H9 (cell line): ENCODE results near the gene DUSP16. TPM values are rescaled to one million over a fixed set of nuclear protein-coding genes. Genes with fewer than 3 reads are reported as not detected.

Experiments used
- DNase-seq: peaks from one replicate; pipeline ENCODE4 v3.0.0-alpha.2; 2017
- H2AFZ ChIP-seq: one replicate; pipeline ENCODE4 v1.6.1; 2013; ENCODE audit warnings: mild to moderate bottlenecking, low read length, control low read depth, moderate library complexity
- H2AK5ac ChIP-seq: 2 replicates; pipeline ENCODE4 v1.6.1; 2013; ENCODE audit warnings: low read length, control low read depth, mixed read lengths; ENCODE audit not compliant: insufficient read length
- H2BK120ac ChIP-seq: one replicate; pipeline ENCODE4 v1.6.1; 2013; ENCODE audit warnings: low read depth, mild to moderate bottlenecking, low read length, control low read depth, inconsistent platforms; ENCODE audit not compliant: poor library complexity, severe bottlenecking
- H2BK12ac ChIP-seq: 2 replicates; pipeline ENCODE4 v1.6.1; 2013; ENCODE audit warnings: low read length, control low read depth, mixed read lengths, low read depth; ENCODE audit not compliant: insufficient read length
- H2BK15ac ChIP-seq: 2 replicates; pipeline ENCODE4 v1.6.1; 2013; ENCODE audit warnings: low read depth, low read length, control low read depth
- H2BK20ac ChIP-seq: one replicate; pipeline ENCODE4 v1.6.1; 2013; ENCODE audit warnings: low read depth, mild to moderate bottlenecking, low read length, control low read depth, inconsistent platforms; ENCODE audit not compliant: poor library complexity, severe bottlenecking
- H2BK5ac ChIP-seq: 2 replicates; pipeline ENCODE4 v1.6.1; 2013; ENCODE audit warnings: low read length, control low read depth, mixed read lengths; ENCODE audit not compliant: insufficient read length
- H3K14ac ChIP-seq: 2 replicates; pipeline ENCODE4 v1.6.1; 2013; ENCODE audit warnings: low read length, control low read depth; ENCODE audit not compliant: insufficient read depth
- H3K18ac ChIP-seq: 2 replicates; pipeline ENCODE4 v1.6.1; 2013; ENCODE audit warnings: low read depth, mild to moderate bottlenecking, mixed read lengths, low read length, control low read depth; ENCODE audit not compliant: insufficient read length
- H3K23ac ChIP-seq: 2 replicates; pipeline ENCODE4 v1.6.1; 2013; ENCODE audit warnings: low read length, control low read depth, mixed read lengths, low read depth; ENCODE audit not compliant: insufficient read length
- H3K23me2 ChIP-seq: 2 replicates; pipeline ENCODE4 v1.6.1; 2013; ENCODE audit warnings: low read depth, mild to moderate bottlenecking, mixed read lengths, low read length, control low read depth; ENCODE audit not compliant: insufficient read length, poor library complexity, severe bottlenecking
- H3K27ac ChIP-seq: 2 replicates; pipeline ENCODE4 v1.5.1; 2013; ENCODE audit warnings: low read length, control low read depth, mixed read lengths, low read depth; ENCODE audit not compliant: insufficient read length
- H3K27me3 ChIP-seq: 2 replicates; pipeline ENCODE4 v1.6.1; 2013; ENCODE audit warnings: low read length, control low read depth, inconsistent platforms; ENCODE audit not compliant: insufficient read depth
- H3K4ac ChIP-seq: 2 replicates; pipeline ENCODE4 v1.6.1; 2013; ENCODE audit warnings: low read depth, mild to moderate bottlenecking, control low read depth, inconsistent platforms, low read length, moderate library complexity
- H3K4me1 ChIP-seq: 2 replicates; pipeline ENCODE4 v1.6.1; 2013; ENCODE audit warnings: low read length, control low read depth, inconsistent platforms; ENCODE audit not compliant: insufficient read depth
- H3K4me2 ChIP-seq: 2 replicates; pipeline ENCODE4 v1.6.1; 2013; ENCODE audit warnings: low read length, control low read depth, mixed read lengths; ENCODE audit not compliant: insufficient read length, insufficient read depth
- H3K56ac ChIP-seq: 2 replicates; pipeline ENCODE4 v1.6.1; 2013; ENCODE audit warnings: low read depth, mild to moderate bottlenecking, mixed read lengths, low read length, control low read depth; ENCODE audit not compliant: insufficient read length
- H3K79me1 ChIP-seq: 2 replicates; pipeline ENCODE4 v1.6.1; 2013; ENCODE audit warnings: low read depth, mild to moderate bottlenecking, moderate library complexity, low read length, control low read depth, inconsistent platforms; ENCODE audit not compliant: insufficient read depth, poor library complexity, severe bottlenecking
- H3K79me2 ChIP-seq: 2 replicates; pipeline ENCODE4 v1.6.1; 2013; ENCODE audit warnings: low read length, control low read depth, inconsistent platforms; ENCODE audit not compliant: insufficient read depth
- H3K9ac ChIP-seq: 2 replicates; pipeline ENCODE4 v1.6.1; 2013; ENCODE audit warnings: low read length, control low read depth, mixed read lengths; ENCODE audit not compliant: insufficient read length; ENCODE audit errors: extremely low read depth
- H3K9me3 ChIP-seq: one replicate; pipeline ENCODE4 v1.6.1; 2013; ENCODE audit warnings: low read depth, low read length, inconsistent platforms; ENCODE audit not compliant: control insufficient read depth
- H3T11ph ChIP-seq: one replicate; pipeline ENCODE4 v1.6.1; 2013; ENCODE audit warnings: mild to moderate bottlenecking, low read length, control low read depth, inconsistent platforms
- H4K20me1 ChIP-seq: one replicate; pipeline ENCODE4 v1.6.1; 2013; ENCODE audit not compliant: control insufficient read depth, insufficient read length, insufficient read depth
- H4K5ac ChIP-seq: 2 replicates; pipeline ENCODE4 v1.6.1; 2013; ENCODE audit warnings: low read depth, mild to moderate bottlenecking, mixed read lengths, low read length, control low read depth; ENCODE audit not compliant: insufficient read length
- H4K8ac ChIP-seq: replicated peaks from 2 replicates; pipeline ENCODE4 v1.6.1; 2013; ENCODE audit warnings: low read length, control low read depth, mixed read lengths, low read depth; ENCODE audit not compliant: insufficient read length
- H4K91ac ChIP-seq: 2 replicates; pipeline ENCODE4 v1.6.1; 2013; ENCODE audit warnings: low read depth, mild to moderate bottlenecking, moderate library complexity, mixed read lengths, low read length, control low read depth; ENCODE audit not compliant: insufficient read length
- H3K27ac Mint-ChIP-seq, 3 experiments: 2 replicates in 2 of 3; 3 replicates in 1 of 3; pipeline ENCODE4 v1.8.0; 2020 to 2021; ENCODE audit warnings: mixed read lengths in 3 of 3, mild to moderate bottlenecking in 1 of 3, moderate library complexity in 1 of 3
- H3K27me3 Mint-ChIP-seq: 2 replicates; pipeline ENCODE4 v1.8.0; 2021; ENCODE audit warnings: low read depth, mild to moderate bottlenecking, moderate library complexity, mixed read lengths
- H3K36me3 Mint-ChIP-seq, 3 experiments: 2 replicates in 2 of 3; 3 replicates in 1 of 3; pipeline ENCODE4 v1.8.0; 2020 to 2021; ENCODE audit warnings: low read depth in 3 of 3, mixed read lengths in 3 of 3; ENCODE audit not compliant: insufficient read depth in 1 of 3
- H3K4me1 Mint-ChIP-seq, 2 experiments: 2 replicates each; pipeline ENCODE4 v1.8.0; 2020; ENCODE audit warnings: mixed read lengths in 2 of 2
- H3K4me3 Mint-ChIP-seq, 2 experiments: 2 replicates in 1 of 2; 3 replicates in 1 of 2; pipeline ENCODE4 v1.8.0; 2020 to 2021; ENCODE audit warnings: mild to moderate bottlenecking in 2 of 2, mixed read lengths in 2 of 2, moderate library complexity in 1 of 2
- H3K9me3 Mint-ChIP-seq, 2 experiments: 2 replicates in 1 of 2; 3 replicates in 1 of 2; pipeline ENCODE4 v1.8.0; 2020; ENCODE audit warnings: mild to moderate bottlenecking in 2 of 2, mixed read lengths in 2 of 2, moderate library complexity in 1 of 2
- WGBS: extraction: QIAGEN DNeasy Blood & Tissue Kit; methylation state at CpG from one replicate; pipeline ENCODE4 v1.1.7; 2013; ENCODE audit warnings: missing lambda C conversion rate, low lambda C conversion rate, mixed read lengths; ENCODE audit not compliant: insufficient read length; ENCODE audit errors: extremely low coverage; 5-methylcytosine and 5-hydroxymethylcytosine counted together
- total RNA-seq: library from RNA; stranded (reverse); gene quantifications from 2 replicates; pipeline ENCODE4 v1.2.1, GENCODE V29; 2021
- TF ChIP-seq, protein P1 (sequence below): fragments of 200-600 bp; sonication (generic); conservative IDR thresholded peaks from 3 replicates; pipeline ENCODE4 v1.8.0; 2021; ENCODE audit warnings: antibody characterized with exemption, mild to moderate bottlenecking

The DUSP16 gene
- total RNA-seq, 1 experiment from 2014 or later, result 64.0 TPM

- Histone ChIP-seq H2BK15ac (no peak overlapping the region), H3K23ac (no peak overlapping the region), H2BK120ac (no peak overlapping the region), H3K4ac (no peak overlapping the region), H3K56ac (no peak overlapping the region), H3K79me2 (no peaks in the 10 kb centered on the region), H3K9me3 (no peaks in the 10 kb centered on the region), H3K4me1 (no peaks in the 10 kb centered on the region), H3T11ph (no peak overlapping the region), H3K4me2 (no peak overlapping the region), H2AFZ (no peak overlapping the region), H3K27me3 (no peaks in the 10 kb centered on the region), H4K5ac (no peak overlapping the region), H2AK5ac (no peak overlapping the region), H2BK5ac (no peak overlapping the region), H4K20me1 (no peaks in the 10 kb centered on the region), H3K14ac (no peak overlapping the region), H4K91ac (no peak overlapping the region), H3K9ac (no peak overlapping the region), H4K8ac (no peak overlapping the region), H2BK12ac (no peak overlapping the region), H3K18ac (no peak overlapping the region), H3K27ac (no peak overlapping the region), H3K23me2 (no peaks in the 10 kb centered on the region), H3K79me1 (no peaks in the 10 kb centered on the region), H2BK20ac (no peak overlapping the region)
- Mint-ChIP-seq H3K36me3 (peaks cover 7 to 9% (median 8%) of the 10 kb centered on the region in 3 experiments), H3K9me3 (no peaks in the 10 kb centered on the region; a peak in 1 of 5 replicates), H3K27ac (no peak overlapping the region; a peak in 1 of 7 replicates), H3K27me3 (no peaks in the 10 kb centered on the region), H3K4me3 (no peak overlapping the region), H3K4me1 (peaks cover 5 to 6% of the 10 kb centered on the region in 2 experiments)
- TF ChIP-seq, protein P1, sequence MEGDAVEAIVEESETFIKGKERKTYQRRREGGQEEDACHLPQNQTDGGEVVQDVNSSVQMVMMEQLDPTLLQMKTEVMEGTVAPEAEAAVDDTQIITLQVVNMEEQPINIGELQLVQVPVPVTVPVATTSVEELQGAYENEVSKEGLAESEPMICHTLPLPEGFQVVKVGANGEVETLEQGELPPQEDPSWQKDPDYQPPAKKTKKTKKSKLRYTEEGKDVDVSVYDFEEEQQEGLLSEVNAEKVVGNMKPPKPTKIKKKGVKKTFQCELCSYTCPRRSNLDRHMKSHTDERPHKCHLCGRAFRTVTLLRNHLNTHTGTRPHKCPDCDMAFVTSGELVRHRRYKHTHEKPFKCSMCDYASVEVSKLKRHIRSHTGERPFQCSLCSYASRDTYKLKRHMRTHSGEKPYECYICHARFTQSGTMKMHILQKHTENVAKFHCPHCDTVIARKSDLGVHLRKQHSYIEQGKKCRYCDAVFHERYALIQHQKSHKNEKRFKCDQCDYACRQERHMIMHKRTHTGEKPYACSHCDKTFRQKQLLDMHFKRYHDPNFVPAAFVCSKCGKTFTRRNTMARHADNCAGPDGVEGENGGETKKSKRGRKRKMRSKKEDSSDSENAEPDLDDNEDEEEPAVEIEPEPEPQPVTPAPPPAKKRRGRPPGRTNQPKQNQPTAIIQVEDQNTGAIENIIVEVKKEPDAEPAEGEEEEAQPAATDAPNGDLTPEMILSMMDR, result no peak
- no CpG with 5 or more reads among the region's 2 CpGs for WGBS
- no peak for DNase-seq
These were observed 121.2 kb downstream of the DUSP16 start for GRCh38 chr12:12441429-12441807.
